Esophagus (tissue), 2 donors: Measurements from ENCODE around the gene SPATA31C1. TPM values are rescaled to one million over a fixed set of nuclear protein-coding genes. Genes with fewer than 3 reads are reported as not detected.

Experiments
- polyA plus RNA-seq, 2 donors: library from polyadenylated mRNA; stranded (reverse); fragments of 200-250 nt; gene quantifications; one replicate each; pipeline ENCODE4 v1.2.3, GENCODE V29; 2013
- donor health status: healthy with polysubstance abuse.
- donor health status: Bipolar disorder and iron deficiency.

The SPATA31C1 gene
- polyA plus RNA-seq, 2 donors, result not detected

Other genes with a start within 250 kb of the SPATA31C1 start
- 10 to 100 TPM in 1 of 2 donors, 1 to 10 TPM in 1; 6.0 to 27.3 TPM for gene CTSL, start 191.8 kb upstream of the SPATA31C1 start, polyA plus RNA-seq
- gene SPATA31E1, start 35.1 kb upstream of the SPATA31C1 start, polyA plus RNA-seq, result not detected
- gene CDK20, start 56.6 kb downstream of the SPATA31C1 start, polyA plus RNA-seq, result 1 to 10 TPM; 2.7 to 3.0 TPM
- gene SPATA31C2, start 220.5 kb downstream of the SPATA31C1 start, polyA plus RNA-seq, result not detected